Parathyroid adenoma (tissue), 2 donors: ENCODE results near the gene XYLT1.

Source experiments
- H2AFZ ChIP-seq: fragments of 300-600 bp; sonication (generic); one replicate; pipeline ENCODE4 v1.7.0; 2017; ENCODE audit warnings: antibody characterized with exemption, mild to moderate bottlenecking
- H3K27ac ChIP-seq: fragments of 300-600 bp; sonication (generic); one replicate; pipeline ENCODE4 v1.7.0; 2017
- H3K27me3 ChIP-seq: fragments of 300-600 bp; sonication (generic); one replicate; pipeline ENCODE4 v1.7.0; 2017; ENCODE audit warnings: low read length; ENCODE audit not compliant: control insufficient read depth, insufficient read depth
- H3K36me3 ChIP-seq: fragments of 300-600 bp; sonication (generic); one replicate; pipeline ENCODE4 v1.7.0; 2017; ENCODE audit warnings: low read length; ENCODE audit not compliant: control insufficient read depth, insufficient read depth
- H3K4me1 ChIP-seq: fragments of 300-600 bp; sonication (generic); one replicate; pipeline ENCODE4 v1.7.0; 2017; ENCODE audit warnings: control low read depth
- H3K4me2 ChIP-seq: fragments of 300-600 bp; sonication (generic); one replicate; pipeline ENCODE4 v1.7.0; 2017; ENCODE audit warnings: low read length
- H3K4me3 ChIP-seq: fragments of 300-600 bp; sonication (generic); one replicate; pipeline ENCODE4 v1.7.0; 2017; ENCODE audit warnings: low read depth, low read length
- H3K79me2 ChIP-seq: fragments of 300-600 bp; sonication (generic); one replicate; pipeline ENCODE4 v1.7.0; 2017; ENCODE audit warnings: control low read depth
- H3K9ac ChIP-seq: fragments of 300-600 bp; sonication (generic); one replicate; pipeline ENCODE4 v1.7.0; 2017; ENCODE audit warnings: mild to moderate bottlenecking
- H3K9me3 ChIP-seq: fragments of 300-600 bp; sonication (generic); one replicate; pipeline ENCODE4 v1.7.0; 2017; ENCODE audit warnings: low read length; ENCODE audit not compliant: control insufficient read depth
- CTCF ChIP-seq: fragments of 300-600 bp; sonication (generic); IDR thresholded peaks from one replicate; pipeline ENCODE4 v1.7.0; 2017; ENCODE audit warnings: antibody characterized with exemption, mild to moderate bottlenecking
- donor health status: primary hyperparathyroidism.

The XYLT1 gene

GRCh38 chr16:17105239-17105797 is 365.4 kb downstream of the XYLT1 start:
- no peak for TF ChIP-seq CTCF
- Histone ChIP-seq H3K27ac (no peak overlapping the region), H3K9ac (no peak overlapping the region), H3K4me3 (no peak overlapping the region), H3K4me1 (no peaks in the 10 kb centered on the region), H2AFZ (no peak overlapping the region), H3K4me2 (no peak overlapping the region), H3K27me3 (no peaks in the 10 kb centered on the region), H3K9me3 (no peaks in the 10 kb centered on the region), H3K79me2 (no peaks in the 10 kb centered on the region), H3K36me3 (no peaks in the 10 kb centered on the region)

- Histone ChIP-seq H3K9me3 (no peaks in the 10 kb centered on the region), H3K36me3 (no peaks in the 10 kb centered on the region), H3K79me2 (no peaks in the 10 kb centered on the region), H3K27ac (no peak overlapping the region), H3K27me3 (no peaks in the 10 kb centered on the region), H3K4me2 (no peak overlapping the region), H3K9ac (no peak overlapping the region), H3K4me1 (no peaks in the 10 kb centered on the region), H2AFZ (no peak overlapping the region), H3K4me3 (no peak overlapping the region)
- TF ChIP-seq CTCF = no peak
Measured at GRCh38 chr16:17104654-17105053, 366.1 kb downstream of the XYLT1 start.

GRCh38 chr16:17103216-17103615 is 367.5 kb downstream of the XYLT1 start:
- Histone ChIP-seq H3K36me3 (no peaks in the 10 kb centered on the region), H3K9ac (no peak overlapping the region), H3K27ac (no peak overlapping the region), H3K79me2 (no peaks in the 10 kb centered on the region), H3K4me3 (no peak overlapping the region), H3K4me2 (no peak overlapping the region), H2AFZ (no peak overlapping the region), H3K9me3 (no peaks in the 10 kb centered on the region), H3K4me1 (no peaks in the 10 kb centered on the region), H3K27me3 (no peaks in the 10 kb centered on the region)
- TF ChIP-seq CTCF = no peak

DNA sequence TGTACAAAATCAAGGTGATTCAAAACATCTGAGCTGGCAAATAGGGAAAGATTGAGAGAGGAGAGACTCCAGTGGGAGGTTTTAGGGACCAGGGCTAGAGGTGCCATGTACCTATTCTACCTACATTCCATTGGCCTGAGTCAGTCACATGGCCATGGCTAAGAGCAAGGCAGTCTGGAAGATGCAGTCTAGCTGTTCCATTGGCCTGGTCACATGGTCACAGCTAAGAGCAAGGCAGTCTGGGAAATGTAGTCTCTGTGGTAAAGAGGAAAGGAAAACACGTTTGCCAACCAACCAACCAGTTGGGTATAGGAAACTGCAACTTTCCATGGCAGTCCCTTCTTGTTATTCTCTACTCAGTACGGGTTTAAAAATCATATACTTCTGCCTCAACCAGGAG is 369.1 kb downstream of the XYLT1 start:
- TF ChIP-seq CTCF = no peak
- no peaks in the 10 kb centered on the region for H3K9me3 ChIP-seq
- no peak overlapping the region for H3K4me2 ChIP-seq
- no peak overlapping the region for H3K4me3 ChIP-seq
- no peaks in the 10 kb centered on the region for H3K79me2 ChIP-seq
- no peaks in the 10 kb centered on the region for H3K4me1 ChIP-seq
- no peaks in the 10 kb centered on the region for H3K27me3 ChIP-seq
- H3K27ac ChIP-seq = no peak overlapping the region
- H3K9ac ChIP-seq = no peak overlapping the region
- H2AFZ ChIP-seq = no peak overlapping the region
- H3K36me3 ChIP-seq = no peaks in the 10 kb centered on the region

DNA sequence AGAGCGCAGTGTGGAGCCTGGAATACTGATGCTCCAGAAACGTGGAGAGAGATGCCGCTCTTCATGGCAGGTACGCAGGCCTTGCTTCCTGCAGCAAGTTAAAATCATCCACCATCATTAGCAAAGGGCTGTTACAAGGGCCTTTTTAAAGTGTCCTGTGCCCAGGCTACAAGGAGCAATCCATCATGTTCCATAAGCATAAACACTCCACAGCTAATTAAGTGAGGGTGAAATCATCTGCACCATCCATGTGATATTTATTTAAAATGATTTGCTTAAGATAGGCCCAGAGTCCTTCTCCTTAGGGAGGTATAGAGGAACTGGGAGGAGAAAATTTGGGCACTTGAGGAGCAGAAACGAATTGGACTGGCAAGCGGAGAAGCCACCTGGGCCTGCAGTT is 372.1 kb downstream of the XYLT1 start:
- no peak overlapping the region for H2AFZ ChIP-seq
- H3K9ac ChIP-seq = no peak overlapping the region
- no peak overlapping the region for H3K4me3 ChIP-seq
- no peak overlapping the region for H3K27ac ChIP-seq
- H3K79me2 ChIP-seq = no peaks in the 10 kb centered on the region
- no peaks in the 10 kb centered on the region for H3K27me3 ChIP-seq
- TF ChIP-seq CTCF = no peak
- no peak overlapping the region for H3K4me2 ChIP-seq
- no peaks in the 10 kb centered on the region for H3K4me1 ChIP-seq
- H3K9me3 ChIP-seq = no peaks in the 10 kb centered on the region
- no peaks in the 10 kb centered on the region for H3K36me3 ChIP-seq
